ENCODE data around the gene TRAPPC6A.

Gene TRAPPC6A

DNA sequence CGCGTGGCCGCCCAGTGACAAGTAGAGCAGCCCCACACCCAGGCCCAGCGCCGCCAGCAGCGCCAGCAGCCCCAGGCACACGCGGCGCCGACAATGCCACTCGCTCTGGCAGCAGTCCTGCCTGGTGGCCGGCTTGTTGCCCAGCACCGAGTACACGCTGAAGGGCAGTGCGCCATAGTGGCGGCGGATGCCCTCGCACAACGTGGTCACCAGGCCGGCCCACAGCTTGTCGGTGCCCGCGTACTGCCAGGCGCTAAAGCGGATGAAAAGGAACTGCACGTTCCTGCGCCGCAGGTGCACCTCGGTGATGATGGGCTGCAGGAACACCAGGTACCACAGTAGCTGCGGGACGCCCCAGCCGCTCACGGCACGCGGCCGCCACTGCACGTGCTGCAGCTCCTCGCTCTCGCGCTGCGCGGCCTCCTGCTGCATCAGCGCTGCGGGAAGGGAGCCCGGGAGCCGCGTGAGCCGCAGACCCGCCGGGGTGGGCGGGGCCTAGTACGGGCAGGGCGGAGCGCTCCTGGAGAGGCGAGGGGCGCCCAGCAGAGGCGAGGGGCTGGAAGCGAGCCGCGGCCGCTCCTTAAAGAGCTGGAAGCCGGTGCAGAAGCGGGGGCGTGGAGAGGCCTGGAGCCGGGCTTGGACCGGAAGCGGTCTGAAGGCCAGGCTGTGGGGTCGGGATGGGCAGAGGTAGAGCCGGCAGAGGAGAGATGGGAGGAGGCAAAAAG is 24.5 kb downstream of the TRAPPC6A start:
- in situ Hi-C loops (cut with MboI; ENCODE audit: low pct_unique_long_range_greater_than_20kb, low sequenced_read_pairs, unreplicated experiment) = no loop called here

DNA sequence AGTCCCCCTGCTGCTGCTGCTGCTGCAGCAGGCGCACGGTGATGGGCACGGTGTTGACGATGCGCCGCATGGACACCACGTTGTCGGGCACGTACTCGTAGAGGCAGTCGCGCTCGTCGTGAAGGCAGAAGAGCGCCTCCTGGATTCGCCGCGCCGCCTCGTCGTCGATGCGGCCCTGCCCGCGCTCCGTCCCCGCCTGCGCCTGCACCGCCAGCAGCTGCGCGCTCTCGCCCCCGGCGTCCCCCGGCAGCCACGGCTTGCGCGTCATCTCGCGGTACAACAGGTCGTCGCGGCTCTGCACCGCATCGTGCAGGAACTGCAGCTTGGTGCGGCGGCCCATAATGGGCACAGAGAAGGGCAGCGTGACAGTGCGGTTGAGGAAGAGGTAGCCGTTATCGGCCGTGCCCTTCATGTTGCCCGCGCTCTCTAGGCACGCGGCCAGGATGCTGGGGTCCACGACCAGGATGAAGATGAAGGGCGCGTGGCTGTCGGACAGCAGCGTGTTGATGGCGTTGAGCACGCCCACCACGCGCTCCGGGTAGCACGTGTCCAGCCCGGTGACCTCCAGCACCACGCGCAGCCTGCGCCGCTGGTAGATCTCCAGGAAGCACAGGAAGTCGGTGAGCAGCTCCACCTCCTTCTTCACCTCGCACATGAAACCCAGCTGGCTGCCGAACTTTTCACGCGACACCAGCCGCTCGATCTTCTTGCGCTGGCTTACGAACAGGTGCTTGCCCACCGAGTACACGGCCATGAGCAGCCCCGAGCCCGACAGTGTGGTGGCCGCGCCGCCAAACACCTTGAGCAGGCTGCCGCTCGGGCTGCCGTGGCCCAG is 25.3 kb downstream of the TRAPPC6A start:
- DNase-seq (ENCODE audit: low spot score) = peak; percentile 75
- peak; percentile 20 for TF ChIP-seq CTCF (IDR thresholded peaks at IDR 0.05; ENCODE audit: extremely low read depth, insufficient read depth, missing control alignments)
- in situ Hi-C loops (cut with MboI; ENCODE audit: low pct_unique_long_range_greater_than_20kb, low sequenced_read_pairs, unreplicated experiment) = no loop called here

More for the DNA sequence above, 24.5 kb downstream of the TRAPPC6A start:
- DNase-seq (ENCODE audit: low spot score) = peak; percentile 54
- TF ChIP-seq CTCF (IDR thresholded peaks at IDR 0.05; ENCODE audit: extremely low read depth, insufficient read depth, missing control alignments) = no peak

GRCh38 chr19:45151821-45152503 is 26.1 kb downstream of the TRAPPC6A start:
- in situ Hi-C loops (cut with MboI; ENCODE audit: low pct_unique_long_range_greater_than_20kb, low sequenced_read_pairs, unreplicated experiment) = no loop called here
- no peak for DNase-seq (ENCODE audit: low spot score)
- no peak for TF ChIP-seq CTCF (IDR thresholded peaks at IDR 0.05; ENCODE audit: extremely low read depth, insufficient read depth, missing control alignments)

- in situ Hi-C loops (cut with MboI; ENCODE audit: low pct_unique_long_range_greater_than_20kb, low sequenced_read_pairs, unreplicated experiment) = no loop called here
- peak; percentile 20 for DNase-seq (ENCODE audit: low spot score)
- TF ChIP-seq CTCF (IDR thresholded peaks at IDR 0.05; ENCODE audit: extremely low read depth, insufficient read depth, missing control alignments) = no peak
These were observed 26.7 kb downstream of the TRAPPC6A start for GRCh38 chr19:45151320-45151719.

- peak; percentile 18 for DNase-seq (ENCODE audit: low spot score)
- in situ Hi-C loops (cut with MboI; ENCODE audit: low pct_unique_long_range_greater_than_20kb, low sequenced_read_pairs, unreplicated experiment) = no loop called here
These were observed 27.2 kb downstream of the TRAPPC6A start for GRCh38 chr19:45150751-45151281.

More at GRCh38 chr19:45150751-45151281, 27.2 kb downstream of the TRAPPC6A start:
- TF ChIP-seq CTCF (IDR thresholded peaks at IDR 0.05; ENCODE audit: extremely low read depth, insufficient read depth, missing control alignments) = no peak

All from GM13977 (cell line).